Activated CD4-positive, alpha-beta T cell treated with anti-CD3 and anti-CD28 coated beads for 36 hours (primary cell): ENCODE results near the gene NFIA. TPM values are rescaled to one million over a fixed set of nuclear protein-coding genes. Genes with fewer than 3 reads are reported as not detected.
A peak's percentile ranks its signal among the peaks of the same experiment; 100 is the strongest.

Source experiments
- ATAC-seq: fragments of 200-7000 bp; cut with Tn5 transposase; one replicate; pipeline ENCODE4 v1.10.0; 2021; ENCODE audit warnings: mild to moderate bottlenecking, moderate library complexity
- CTCF ChIA-PET: fragments of 350-600 bp; sonication (Branson Sonifier 250); formaldehyde crosslinking; loops from one replicate; lab custom pipeline; 2021; ENCODE audit warnings: antibody characterized with exemption; lab: Charles Lee
- POLR2A ChIA-PET: fragments of 350-600 bp; sonication (Branson Sonifier 250); formaldehyde crosslinking; loops from one replicate; lab custom pipeline; 2021; ENCODE audit warnings: antibody characterized with exemption, inconsistent platforms; lab: Charles Lee
- DNase-seq: peaks from one replicate; pipeline ENCODE4 v3.0.0-alpha.2; 2020
- H3K27ac Mint-ChIP-seq: one replicate; pipeline ENCODE4 v1.8.0; 2021; ENCODE audit warnings: mixed read lengths
- H3K27me3 Mint-ChIP-seq: one replicate; pipeline ENCODE4 v1.8.0; 2021; ENCODE audit warnings: mixed read lengths
- H3K36me3 Mint-ChIP-seq: one replicate; pipeline ENCODE4 v1.8.0; 2021; ENCODE audit warnings: low read depth, mixed read lengths
- H3K4me1 Mint-ChIP-seq: one replicate; pipeline ENCODE4 v1.8.0; 2021; ENCODE audit warnings: mixed read lengths
- H3K4me3 Mint-ChIP-seq: one replicate; pipeline ENCODE4 v1.8.0; 2021; ENCODE audit warnings: mild to moderate bottlenecking, moderate library complexity, mixed read lengths
- H3K9me3 Mint-ChIP-seq: one replicate; pipeline ENCODE4 v1.8.0; 2021; ENCODE audit warnings: low read depth, mixed read lengths
- intact Hi-C, 2 experiments: fragments of 100-400 bp; cut with DNase I in 1 of 2; cut with micrococcal nuclease in 1 of 2; formaldehyde crosslinking; loops; one replicate each; pipeline versions ENCODE4 v1.14.2 to v1.15.1; 2022 to 2024; cut with DNase I, micrococcal nuclease
- total RNA-seq, 2 experiments: library from RNA; stranded (reverse); gene quantifications; one replicate each; pipeline ENCODE4 v1.2.3, GENCODE V29; 2021

The NFIA gene
- total RNA-seq, 2 experiments from 2014 or later, result 3.0 to 3.2 TPM

GRCh38 chr1:61329556-61329955 is 247.2 kb downstream of the NFIA start:
- peaks cover 2% of the 10 kb centered on the region for H3K9me3 Mint-ChIP-seq
- ChIA-PET CTCF (no interaction called here), POLR2A (no interaction called here)
- no peak overlapping the region for H3K4me3 Mint-ChIP-seq
- DNase-seq, result no peak
- H3K4me1 Mint-ChIP-seq, result peaks cover 35% of the 10 kb centered on the region
- ATAC-seq, result no peak
- intact Hi-C loops, result no loop called here
- peaks cover 3% of the 10 kb centered on the region for H3K36me3 Mint-ChIP-seq
- H3K27ac Mint-ChIP-seq, result no peak overlapping the region
- H3K27me3 Mint-ChIP-seq, result peaks cover 5% of the 10 kb centered on the region

- H3K27ac Mint-ChIP-seq, result no peak overlapping the region
- CTCF ChIA-PET, result no interaction called here
Measured at GRCh38 chr1:61330018-61330417, 247.7 kb downstream of the NFIA start.

DNA sequence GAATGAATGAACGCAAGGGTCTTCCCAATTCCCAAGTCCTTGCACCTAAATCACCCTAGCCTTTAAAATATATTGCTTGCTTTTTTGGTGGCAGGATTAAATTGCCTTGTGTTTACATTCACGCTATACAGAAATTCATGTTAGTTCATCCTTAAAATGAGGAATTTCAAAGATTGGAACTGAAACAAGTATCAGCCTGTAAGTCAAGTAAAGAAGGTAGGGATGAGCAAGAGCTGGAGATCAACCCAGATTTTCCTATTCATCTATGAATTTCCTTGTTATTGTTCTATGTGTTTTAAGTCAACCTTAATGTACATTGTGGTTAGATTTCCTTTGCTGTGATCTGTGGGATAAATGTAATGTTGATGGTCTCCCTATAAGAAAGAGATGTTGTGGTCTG is 248.2 kb downstream of the NFIA start:
- CTCF ChIA-PET, result interaction anchor here (0.8 kb wide), 1 partner anchor 272 kb away, joined by 3 read pairs; no protein-coding TSS in a partner anchor
- Mint-ChIP-seq H3K36me3 (peaks cover 5% of the 10 kb centered on the region), H3K27me3 (peaks cover 3% of the 10 kb centered on the region), H3K27ac (no peak overlapping the region), H3K4me1 (peaks cover 25% of the 10 kb centered on the region), H3K9me3 (peaks cover 2% of the 10 kb centered on the region), H3K4me3 (no peak overlapping the region)
- intact Hi-C loops, result loop anchor here (5.0 to 10.0 kb wide), 3 partner anchors 248 to 278 kb away; partner anchors contain the start of gene NFIA (in 1 of the 2)
- no peak for ATAC-seq
- POLR2A ChIA-PET, result no interaction called here
- no peak for DNase-seq

More at GRCh38 chr1:61330018-61330417, 247.7 kb downstream of the NFIA start:
- H3K36me3 Mint-ChIP-seq, result peaks cover 5% of the 10 kb centered on the region
- intact Hi-C loops, result loop anchor here (5.0 to 10.0 kb wide), 3 partner anchors 248 to 278 kb away; partner anchors contain the start of gene NFIA (in 1 of the 2)
- peaks cover 3% of the 10 kb centered on the region for H3K27me3 Mint-ChIP-seq
- H3K9me3 Mint-ChIP-seq, result peaks cover 2% of the 10 kb centered on the region
- H3K4me1 Mint-ChIP-seq, result peaks cover 31% of the 10 kb centered on the region
- no peak overlapping the region for H3K4me3 Mint-ChIP-seq
- no peak for ATAC-seq
- POLR2A ChIA-PET, result no interaction called here
- DNase-seq, result no peak

DNA sequence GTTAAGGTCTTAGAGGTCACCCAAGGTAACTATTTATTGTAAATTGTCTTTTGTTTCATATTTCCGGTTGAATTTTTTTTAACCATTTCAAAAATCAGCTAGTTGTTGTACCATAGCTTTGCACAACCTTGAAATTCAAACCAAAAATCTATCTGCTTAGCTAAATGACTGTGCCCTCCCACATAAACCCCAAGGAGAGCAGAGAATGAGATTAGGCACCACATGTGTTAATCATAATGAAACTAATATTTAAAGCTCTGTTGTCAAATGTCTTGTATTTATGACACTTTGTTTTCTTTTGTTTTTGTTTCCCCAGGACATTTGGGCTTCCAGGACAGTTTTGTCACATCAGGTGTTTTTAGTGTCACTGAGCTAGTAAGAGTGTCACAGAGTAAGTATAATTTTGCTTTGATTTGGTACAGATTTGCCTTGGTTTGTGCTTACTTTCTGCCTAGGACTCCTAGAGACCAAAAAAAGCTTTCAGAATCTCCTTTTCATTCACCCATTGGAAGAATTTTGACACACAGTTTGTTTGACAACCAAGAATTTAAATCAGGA is 249.9 kb downstream of the NFIA start:
- Mint-ChIP-seq H3K27ac (peak overlapping the region; percentile 48), H3K4me3 (no peak overlapping the region), H3K9me3 (peaks cover 2% of the 10 kb centered on the region), H3K36me3 (peaks cover 5% of the 10 kb centered on the region), H3K4me1 (peaks cover 21% of the 10 kb centered on the region), H3K27me3 (peaks cover 5% of the 10 kb centered on the region)
- DNase-seq (peak; percentile 40), ATAC-seq (peak; percentile 94)
- intact Hi-C loops, result loop anchor here (1.0 to 10.0 kb wide), 9 partner anchors 9 to 280 kb away; partner anchors contain the start of gene NFIA (in 1 of the 2)
- ChIA-PET CTCF (interaction anchor here (0.6 to 1.5 kb wide), 6 partner anchors 13 to 393 kb away, joined by 3 to 8 read pairs (median 5); no protein-coding TSS in a partner anchor), POLR2A (interaction anchor here (0.6 to 1.5 kb wide), 8 partner anchors 12 to 425 kb away, joined by 3 to 23 read pairs (median 5); no protein-coding TSS in a partner anchor)

GRCh38 chr1:61332796-61333195 is 250.4 kb downstream of the NFIA start:
- H3K27me3 Mint-ChIP-seq, result peaks cover 5% of the 10 kb centered on the region
- H3K4me1 Mint-ChIP-seq, result peaks cover 21% of the 10 kb centered on the region
- peaks cover 5% of the 10 kb centered on the region for H3K36me3 Mint-ChIP-seq
- ATAC-seq, result no peak
- ChIA-PET CTCF (interaction anchor here (0.7 to 1.5 kb wide), 8 partner anchors 10 to 290 kb away, joined by 3 to 8 read pairs (median 4); no protein-coding TSS in a partner anchor), POLR2A (interaction anchor here (0.6 to 1.5 kb wide), 7 partner anchors 12 to 425 kb away, joined by 3 to 23 read pairs (median 5); no protein-coding TSS in a partner anchor)
- DNase-seq, result no peak
- H3K27ac Mint-ChIP-seq, result peak overlapping the region; percentile 33
- no peaks in the 10 kb centered on the region for H3K9me3 Mint-ChIP-seq
- no peak overlapping the region for H3K4me3 Mint-ChIP-seq
- intact Hi-C loops, result loop anchor here (1.0 to 10.0 kb wide), 9 partner anchors 9 to 280 kb away; partner anchors contain the start of gene NFIA (in 1 of the 2)

- Mint-ChIP-seq H3K4me1 (peaks cover 21% of the 10 kb centered on the region), H3K9me3 (no peaks in the 10 kb centered on the region), H3K4me3 (no peak overlapping the region), H3K27ac (no peak overlapping the region), H3K36me3 (peaks cover 5% of the 10 kb centered on the region), H3K27me3 (peaks cover 2% of the 10 kb centered on the region)
- ChIA-PET POLR2A (no interaction called here), CTCF (interaction anchor here (1.0 kb wide), 1 partner anchor 279 kb away, joined by 3 read pairs; no protein-coding TSS in a partner anchor)
- intact Hi-C loops, result loop anchor here (5.0 to 10.0 kb wide), 4 partner anchors 117 to 283 kb away; partner anchors contain the start of gene NFIA (in 1 of the 2)
- no peak for ATAC-seq
- no peak for DNase-seq
Measured at GRCh38 chr1:61334718-61335589, 252.6 kb downstream of the NFIA start.

DNA sequence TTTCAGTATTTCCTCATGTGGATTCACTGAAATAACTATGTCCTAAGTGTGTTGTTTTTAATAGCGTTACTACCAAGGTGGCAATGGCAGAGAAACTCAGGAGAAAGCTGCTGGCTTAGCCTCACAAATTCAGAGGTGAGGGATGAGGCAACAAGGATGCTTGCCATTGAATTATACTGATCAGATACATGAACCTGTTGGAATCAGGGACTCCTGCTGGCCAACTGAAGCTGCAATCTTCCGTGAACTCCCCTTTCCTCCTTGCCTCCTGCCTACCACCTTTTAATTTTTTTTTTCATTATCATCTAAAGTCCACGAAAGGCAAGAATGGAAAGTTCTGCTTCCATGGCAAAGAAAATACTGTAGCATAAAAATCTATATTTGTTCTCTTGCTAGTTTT is 254.7 kb downstream of the NFIA start:
- peaks cover 2% of the 10 kb centered on the region for H3K27me3 Mint-ChIP-seq
- ATAC-seq (no peak), DNase-seq (no peak)
- intact Hi-C loops, result loop anchor here (5.0 to 10.0 kb wide), 2 partner anchors 115 to 282 kb away; no protein-coding TSS in a partner anchor
- H3K4me3 Mint-ChIP-seq, result no peak overlapping the region
- peaks cover 11% of the 10 kb centered on the region for H3K4me1 Mint-ChIP-seq
- H3K27ac Mint-ChIP-seq, result no peak overlapping the region
- ChIA-PET CTCF (interaction anchor here (0.7 kb wide), 1 partner anchor 483 kb away, joined by 3 read pairs; no protein-coding TSS in a partner anchor), POLR2A (no interaction called here)
- peaks cover 5% of the 10 kb centered on the region for H3K36me3 Mint-ChIP-seq
- H3K9me3 Mint-ChIP-seq, result no peaks in the 10 kb centered on the region

DNA sequence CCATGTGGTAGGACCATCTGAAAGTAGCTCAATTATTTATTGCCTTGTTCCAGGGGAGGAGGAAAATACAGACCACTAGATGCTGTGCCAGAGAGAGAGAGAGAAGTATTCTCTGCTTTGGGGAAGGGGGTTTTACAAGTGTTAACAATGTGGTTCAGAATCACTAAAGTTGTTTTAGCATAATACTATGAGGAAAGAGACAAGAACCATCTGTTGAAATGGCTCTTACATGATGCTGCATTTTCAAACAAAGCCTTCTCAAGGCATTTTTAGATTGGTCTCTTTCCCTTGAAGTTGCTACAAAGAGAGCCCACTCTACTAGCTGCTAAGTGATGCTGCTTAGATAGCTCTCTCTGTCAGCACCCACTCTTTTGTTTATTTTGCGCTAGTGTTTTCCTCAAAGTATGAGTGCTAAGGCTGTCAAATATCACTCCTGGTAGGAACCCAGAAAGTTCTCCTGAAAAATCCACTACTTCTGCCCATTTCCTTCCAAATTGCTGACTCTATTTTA is 255.1 kb downstream of the NFIA start:
- Mint-ChIP-seq H3K4me1 (peaks cover 6% of the 10 kb centered on the region), H3K27me3 (peaks cover 2% of the 10 kb centered on the region), H3K4me3 (no peak overlapping the region), H3K9me3 (no peaks in the 10 kb centered on the region), H3K27ac (no peak overlapping the region), H3K36me3 (peaks cover 5% of the 10 kb centered on the region)
- POLR2A ChIA-PET, result no interaction called here
- CTCF ChIA-PET, result interaction anchor here (0.7 kb wide), 1 partner anchor 482 kb away, joined by 3 read pairs; no protein-coding TSS in a partner anchor
- ATAC-seq (no peak), DNase-seq (no peak)
- intact Hi-C loops, result loop anchor here (5.0 to 10.0 kb wide), 2 partner anchors 115 to 283 kb away; no protein-coding TSS in a partner anchor

- Mint-ChIP-seq H3K27ac (no peak overlapping the region), H3K4me1 (peaks cover under 1% of the 10 kb centered on the region), H3K27me3 (peaks cover 2% of the 10 kb centered on the region), H3K36me3 (peaks cover 3% of the 10 kb centered on the region), H3K4me3 (no peak overlapping the region), H3K9me3 (no peaks in the 10 kb centered on the region)
- ATAC-seq (no peak), DNase-seq (no peak)
- intact Hi-C loops, result loop anchor here (5.0 to 10.0 kb wide), 2 partner anchors 114 to 283 kb away; no protein-coding TSS in a partner anchor
- POLR2A ChIA-PET, result no interaction called here
- CTCF ChIA-PET, result interaction anchor here (1.2 kb wide), 1 partner anchor 30 kb away, joined by 3 read pairs; no protein-coding TSS in a partner anchor
Measured at GRCh38 chr1:61337981-61338848, 255.9 kb downstream of the NFIA start.

DNA sequence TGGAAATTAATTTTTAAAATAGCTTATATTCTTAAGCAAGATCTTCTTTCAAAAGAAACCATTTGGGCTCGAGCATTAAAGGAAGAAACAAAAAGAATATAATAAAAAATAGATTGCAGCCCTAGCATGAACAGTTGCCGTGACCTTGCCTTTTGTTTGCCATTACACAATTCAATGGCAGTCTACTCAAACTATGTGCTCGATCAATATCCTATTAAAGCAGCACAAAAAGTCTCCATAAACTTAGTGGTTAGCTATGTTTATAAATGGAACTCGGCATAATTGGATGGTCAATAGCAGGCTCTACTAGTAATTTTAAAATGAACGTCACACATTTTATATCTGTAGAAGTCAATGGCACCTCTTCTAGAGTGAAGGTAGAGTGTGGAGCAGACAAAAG is 256.5 kb downstream of the NFIA start:
- H3K27ac Mint-ChIP-seq, result no peak overlapping the region
- DNase-seq, result no peak
- H3K9me3 Mint-ChIP-seq, result no peaks in the 10 kb centered on the region
- H3K4me1 Mint-ChIP-seq, result no peaks in the 10 kb centered on the region
- ChIA-PET CTCF (interaction anchor here (1.2 kb wide), 1 partner anchor 30 kb away, joined by 3 read pairs; no protein-coding TSS in a partner anchor), POLR2A (no interaction called here)
- no peak for ATAC-seq
- intact Hi-C loops, result loop anchor here (5.0 to 10.0 kb wide), 2 partner anchors 113 to 284 kb away; no protein-coding TSS in a partner anchor
- H3K27me3 Mint-ChIP-seq, result peaks cover 2% of the 10 kb centered on the region
- H3K36me3 Mint-ChIP-seq, result peaks cover 3% of the 10 kb centered on the region
- no peak overlapping the region for H3K4me3 Mint-ChIP-seq
